ENCODE data around the gene PPEF2. TPM values are rescaled to one million over a fixed set of nuclear protein-coding genes. Genes with fewer than 3 reads are reported as not detected.
"Not testable (repeated sequence)": the region's sequence is repeated elsewhere in the genome, so short reads cannot be mapped to it uniquely, and the experiment has no call there.

PPEF2 gene
- total RNA-seq, 1 donor from 2014 or later, result 0.07 TPM

GRCh38 chr4:75916091-75916661 lies 13.9 kb upstream of the PPEF2 start:
- Histone ChIP-seq H3K9ac (no peak overlapping the region), H3K27ac (no peak overlapping the region), H3K4me2 (no peak overlapping the region), H3K27me3 (no peaks in the 10 kb centered on the region), H3K4me3 (no peak overlapping the region), H3K36me3 (no peaks in the 10 kb centered on the region), H4K20me1 (ENCODE audit: low read depth) (no peaks in the 10 kb centered on the region), H3K4me1 (peaks cover 4% of the 10 kb centered on the region), H2AFZ (replicated peaks) (peak overlapping the region; percentile 98), H3F3A (ENCODE audit: low read depth) (no peaks in the 10 kb centered on the region), H3K79me2 (ENCODE audit: low read depth) (no peaks in the 10 kb centered on the region), H3K9me3 (ENCODE audit: low read depth) (no peaks in the 10 kb centered on the region)
- Mint-ChIP-seq H3K4me1 (peaks cover 5% of the 10 kb centered on the region), H3K36me3 (no peaks in the 10 kb centered on the region), H3K27ac (peak overlapping the region; percentile 50), H3K27me3 (ENCODE audit: insufficient read depth, low read depth) (peaks cover 3% of the 10 kb centered on the region), H3K4me3 (no peak overlapping the region), H3K9me3 (no peaks in the 10 kb centered on the region)
- peak; percentile 81 for TF ChIP-seq CTCF (IDR thresholded peaks at IDR 0.05)
- TF ChIP-seq EZH2 (IDR thresholded peaks at IDR 0.05), result no peak
- DNase-seq (ENCODE audit: low spot score), result peak; percentile 49

GRCh38 chr4:75912968-75913367 lies 10.7 kb upstream of the PPEF2 start:
- H3K4me1 ChIP-seq, result peaks cover 4% of the 10 kb centered on the region
- peaks cover 5% of the 10 kb centered on the region for H3K4me1 Mint-ChIP-seq
- H3K27ac Mint-ChIP-seq, result no peak overlapping the region
- H3K9ac ChIP-seq, result no peak overlapping the region
- H3K4me2 ChIP-seq, result no peak overlapping the region
- peaks cover 4% of the 10 kb centered on the region for H3K9me3 Mint-ChIP-seq
- no peak overlapping the region for H3K27ac ChIP-seq
- TF ChIP-seq EZH2 (IDR thresholded peaks at IDR 0.05) (no peak), CTCF (IDR thresholded peaks at IDR 0.05) (no peak), EZH2phosphoT487 (IDR thresholded peaks at IDR 0.05) (no peak)
- H3K27me3 ChIP-seq, result no peaks in the 10 kb centered on the region
- no peaks in the 10 kb centered on the region for H3K36me3 ChIP-seq
- H3K27me3 Mint-ChIP-seq (ENCODE audit: insufficient read depth, low read depth), result peaks cover 2% of the 10 kb centered on the region
- H3K9me3 ChIP-seq (ENCODE audit: low read depth), result no peaks in the 10 kb centered on the region
- H4K20me1 ChIP-seq (ENCODE audit: low read depth), result no peaks in the 10 kb centered on the region
- no peak overlapping the region for H3K4me3 Mint-ChIP-seq
- DNase-seq (ENCODE audit: low spot score), result no peak
- H3K4me3 ChIP-seq, result no peak overlapping the region
- no peak overlapping the region for H2AFZ ChIP-seq (replicated peaks)
- no peaks in the 10 kb centered on the region for H3K79me2 ChIP-seq (ENCODE audit: low read depth)
- peaks cover 2% of the 10 kb centered on the region for H3K36me3 Mint-ChIP-seq
- no peaks in the 10 kb centered on the region for H3F3A ChIP-seq (ENCODE audit: low read depth)

- H3K36me3 ChIP-seq; H3K27me3 Mint-ChIP-seq (ENCODE audit: insufficient read depth, low read depth): not testable (repeated sequence)
These were observed 8.6 kb upstream of the PPEF2 start for GRCh38 chr4:75910831-75911230.

GRCh38 chr4:75909405-75909804 lies 7.2 kb upstream of the PPEF2 start:
- no peaks in the 10 kb centered on the region for H3K27me3 ChIP-seq

More at GRCh38 chr4:75910831-75911230, 8.6 kb upstream of the PPEF2 start:
- not testable (repeated sequence) for H3K9me3 ChIP-seq (ENCODE audit: low read depth); H3F3A ChIP-seq (ENCODE audit: low read depth); H3K4me3 ChIP-seq; H3K4me1 Mint-ChIP-seq; H3K4me2 ChIP-seq; H3K36me3 Mint-ChIP-seq; H4K20me1 ChIP-seq (ENCODE audit: low read depth); H3K27me3 ChIP-seq; H3K79me2 ChIP-seq (ENCODE audit: low read depth); H3K9ac ChIP-seq; H3K9me3 Mint-ChIP-seq; DNase-seq (ENCODE audit: low spot score); H2AFZ ChIP-seq (replicated peaks); H3K4me1 ChIP-seq; H3K4me3 Mint-ChIP-seq; H3K27ac Mint-ChIP-seq; H3K27ac ChIP-seq

More at GRCh38 chr4:75909405-75909804, 7.2 kb upstream of the PPEF2 start:
- TF ChIP-seq EZH2 (IDR thresholded peaks at IDR 0.05) (no peak), EZH2phosphoT487 (IDR thresholded peaks at IDR 0.05) (no peak), CTCF (IDR thresholded peaks at IDR 0.05) (no peak)
- no peaks in the 10 kb centered on the region for H3K4me1 Mint-ChIP-seq
- no peaks in the 10 kb centered on the region for H4K20me1 ChIP-seq (ENCODE audit: low read depth)
- H3K36me3 ChIP-seq, result no peaks in the 10 kb centered on the region
- no peak overlapping the region for H3K4me3 Mint-ChIP-seq
- no peak overlapping the region for H3K9ac ChIP-seq
- no peaks in the 10 kb centered on the region for H3K9me3 ChIP-seq (ENCODE audit: low read depth)
- no peak overlapping the region for H3K27ac Mint-ChIP-seq
- H3K4me1 ChIP-seq, result no peaks in the 10 kb centered on the region
- no peak overlapping the region for H3K27ac ChIP-seq
- H3K4me2 ChIP-seq, result no peak overlapping the region
- no peak overlapping the region for H2AFZ ChIP-seq (replicated peaks)
- no peak overlapping the region for H3K4me3 ChIP-seq
- DNase-seq (ENCODE audit: low spot score), result no peak
- peaks cover 2% of the 10 kb centered on the region for H3K36me3 Mint-ChIP-seq
- H3K27me3 Mint-ChIP-seq (ENCODE audit: insufficient read depth, low read depth), result peaks cover 4% of the 10 kb centered on the region
- H3K79me2 ChIP-seq (ENCODE audit: low read depth), result no peaks in the 10 kb centered on the region
- H3K9me3 Mint-ChIP-seq, result peaks cover 4% of the 10 kb centered on the region
- no peaks in the 10 kb centered on the region for H3F3A ChIP-seq (ENCODE audit: low read depth)

Measured in neural progenitor cell (in vitro differentiated cells).